Measurements from ENCODE around the gene HGF.

HGF gene

GRCh38 chr7:81774551-81774950 is 4.7 kb upstream of the HGF start:
- Histone ChIP-seq H2AFZ (ENCODE audit: low read length) (no peak overlapping the region), H3K4me1 (ENCODE audit: insufficient read depth, low read length, poor library complexity, severe bottlenecking) (peaks cover 9% of the 10 kb centered on the region), H3K4me3 (ENCODE audit: low read length, poor library complexity, severe bottlenecking) (no peak overlapping the region), H3K9ac (ENCODE audit: low read depth, low read length, poor library complexity, severe bottlenecking) (no peak overlapping the region), H3K36me3 (ENCODE audit: insufficient read depth, low read length) (no peaks in the 10 kb centered on the region), H3K27me3 (ENCODE audit: insufficient read depth, low read length, poor library complexity, severe bottlenecking) (no peaks in the 10 kb centered on the region), H4K20me1 (ENCODE audit: insufficient read depth, low read length, poor library complexity, severe bottlenecking) (no peaks in the 10 kb centered on the region), H3F3A (ENCODE audit: low read depth) (no peaks in the 10 kb centered on the region), H3K9me2 (replicated peaks; ENCODE audit: low read depth, low read length) (no peaks in the 10 kb centered on the region), H3K4me2 (ENCODE audit: low read depth, low read length, poor library complexity, severe bottlenecking) (no peak overlapping the region), H3K79me2 (ENCODE audit: insufficient read depth, low read length) (no peaks in the 10 kb centered on the region), H3K9me3 (ENCODE audit: insufficient read depth, low read depth, low read length) (no peaks in the 10 kb centered on the region)
- TF ChIP-seq CTCF (conservative IDR thresholded peaks at IDR 0.05; ENCODE audit: low read length) (no peak), EZH2phosphoT487 (IDR thresholded peaks at IDR 0.05; ENCODE audit: borderline replicate concordance) (no peak)

- Histone ChIP-seq H3K36me3 (ENCODE audit: insufficient read depth, low read length) (no peaks in the 10 kb centered on the region), H3F3A (ENCODE audit: low read depth) (no peaks in the 10 kb centered on the region), H3K79me2 (ENCODE audit: insufficient read depth, low read length) (no peaks in the 10 kb centered on the region), H3K9ac (ENCODE audit: low read depth, low read length, poor library complexity, severe bottlenecking) (no peak overlapping the region), H3K4me1 (ENCODE audit: insufficient read depth, low read length, poor library complexity, severe bottlenecking) (no peaks in the 10 kb centered on the region), H3K9me2 (replicated peaks; ENCODE audit: low read depth, low read length) (no peaks in the 10 kb centered on the region), H3K9me3 (ENCODE audit: insufficient read depth, low read depth, low read length) (no peaks in the 10 kb centered on the region), H2AFZ (ENCODE audit: low read length) (no peak overlapping the region), H3K27me3 (ENCODE audit: insufficient read depth, low read length, poor library complexity, severe bottlenecking) (no peaks in the 10 kb centered on the region), H3K4me2 (ENCODE audit: low read depth, low read length, poor library complexity, severe bottlenecking) (no peak overlapping the region), H3K4me3 (ENCODE audit: low read length, poor library complexity, severe bottlenecking) (no peak overlapping the region), H4K20me1 (ENCODE audit: insufficient read depth, low read length, poor library complexity, severe bottlenecking) (no peaks in the 10 kb centered on the region)
- no peak for TF ChIP-seq EZH2phosphoT487 (IDR thresholded peaks at IDR 0.05; ENCODE audit: borderline replicate concordance)
- TF ChIP-seq CTCF (conservative IDR thresholded peaks at IDR 0.05; ENCODE audit: low read length), result no peak
These were observed 929 bp upstream of the HGF start for GRCh38 chr7:81770728-81771223.

DNA sequence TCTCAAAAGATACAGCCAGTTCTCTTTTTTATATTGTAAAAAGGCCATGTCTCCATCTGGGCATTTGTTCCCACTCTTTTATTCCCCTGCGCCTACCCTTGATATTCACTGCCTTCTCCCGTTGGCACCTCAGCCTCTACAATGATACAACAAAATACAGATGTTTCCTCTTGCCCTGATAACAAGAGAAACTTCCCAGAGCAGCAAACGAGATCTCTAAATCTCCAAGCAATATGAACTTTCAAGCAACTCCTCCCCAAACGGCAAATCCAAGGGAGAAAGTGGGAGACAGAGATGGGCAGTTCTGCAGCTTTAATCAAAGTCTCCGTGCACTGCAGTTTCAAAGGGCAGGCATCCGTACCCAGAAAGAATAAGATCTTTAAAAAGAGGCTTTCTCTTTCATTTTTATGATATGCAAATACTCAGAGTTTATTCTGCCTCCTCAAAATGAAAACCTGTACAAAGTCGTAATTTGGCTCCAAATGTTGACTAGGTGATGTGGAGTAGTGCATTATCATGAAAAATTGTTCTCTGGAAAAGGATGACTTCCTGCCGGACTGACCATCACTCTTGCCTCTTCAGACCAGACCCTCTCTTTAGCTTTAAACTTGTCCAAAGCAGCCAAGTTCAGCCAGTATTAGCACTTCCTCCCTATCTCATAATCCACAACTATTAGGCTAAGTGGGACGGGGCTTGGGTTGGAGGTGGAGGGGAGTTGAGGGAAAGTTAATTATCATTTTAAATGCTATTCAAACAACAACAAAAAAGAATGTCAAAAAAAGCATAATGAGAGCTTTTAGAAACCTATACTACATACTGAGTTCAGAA is 682 bp downstream of the HGF start:
- Histone ChIP-seq H3F3A (ENCODE audit: low read depth) (no peaks in the 10 kb centered on the region), H3K27me3 (ENCODE audit: insufficient read depth, low read length, poor library complexity, severe bottlenecking) (no peaks in the 10 kb centered on the region), H3K79me2 (ENCODE audit: insufficient read depth, low read length) (no peaks in the 10 kb centered on the region), H3K4me2 (ENCODE audit: low read depth, low read length, poor library complexity, severe bottlenecking) (no peak overlapping the region), H2AFZ (ENCODE audit: low read length) (no peak overlapping the region), H3K9me3 (ENCODE audit: insufficient read depth, low read depth, low read length) (no peaks in the 10 kb centered on the region), H4K20me1 (ENCODE audit: insufficient read depth, low read length, poor library complexity, severe bottlenecking) (no peaks in the 10 kb centered on the region), H3K36me3 (ENCODE audit: insufficient read depth, low read length) (no peaks in the 10 kb centered on the region), H3K4me3 (ENCODE audit: low read length, poor library complexity, severe bottlenecking) (no peak overlapping the region), H3K9me2 (replicated peaks; ENCODE audit: low read depth, low read length) (no peaks in the 10 kb centered on the region), H3K9ac (ENCODE audit: low read depth, low read length, poor library complexity, severe bottlenecking) (no peak overlapping the region), H3K4me1 (ENCODE audit: insufficient read depth, low read length, poor library complexity, severe bottlenecking) (no peaks in the 10 kb centered on the region)
- TF ChIP-seq CTCF (conservative IDR thresholded peaks at IDR 0.05; ENCODE audit: low read length) (no peak), EZH2phosphoT487 (IDR thresholded peaks at IDR 0.05; ENCODE audit: borderline replicate concordance) (no peak)

Measured in Loucy (cell line).